H9 (cell line): ENCODE measurements around the gene PLLP. TPM values are rescaled to one million over a fixed set of nuclear protein-coding genes. Genes with fewer than 3 reads are reported as not detected.

Experiments
- DNase-seq: peaks from one replicate; pipeline ENCODE4 v3.0.0-alpha.2; 2017
- H2AFZ ChIP-seq: one replicate; pipeline ENCODE4 v1.6.1; 2013; ENCODE audit warnings: mild to moderate bottlenecking, low read length, control low read depth, moderate library complexity
- H2AK5ac ChIP-seq: 2 replicates; pipeline ENCODE4 v1.6.1; 2013; ENCODE audit warnings: low read length, control low read depth, mixed read lengths; ENCODE audit not compliant: insufficient read length
- H2BK120ac ChIP-seq: one replicate; pipeline ENCODE4 v1.6.1; 2013; ENCODE audit warnings: low read depth, mild to moderate bottlenecking, low read length, control low read depth, inconsistent platforms; ENCODE audit not compliant: poor library complexity, severe bottlenecking
- H2BK12ac ChIP-seq: 2 replicates; pipeline ENCODE4 v1.6.1; 2013; ENCODE audit warnings: low read length, control low read depth, mixed read lengths, low read depth; ENCODE audit not compliant: insufficient read length
- H2BK15ac ChIP-seq: 2 replicates; pipeline ENCODE4 v1.6.1; 2013; ENCODE audit warnings: low read depth, low read length, control low read depth
- H2BK20ac ChIP-seq: one replicate; pipeline ENCODE4 v1.6.1; 2013; ENCODE audit warnings: low read depth, mild to moderate bottlenecking, low read length, control low read depth, inconsistent platforms; ENCODE audit not compliant: poor library complexity, severe bottlenecking
- H2BK5ac ChIP-seq: 2 replicates; pipeline ENCODE4 v1.6.1; 2013; ENCODE audit warnings: low read length, control low read depth, mixed read lengths; ENCODE audit not compliant: insufficient read length
- H3K14ac ChIP-seq: 2 replicates; pipeline ENCODE4 v1.6.1; 2013; ENCODE audit warnings: low read length, control low read depth; ENCODE audit not compliant: insufficient read depth
- H3K18ac ChIP-seq: 2 replicates; pipeline ENCODE4 v1.6.1; 2013; ENCODE audit warnings: low read depth, mild to moderate bottlenecking, mixed read lengths, low read length, control low read depth; ENCODE audit not compliant: insufficient read length
- H3K23ac ChIP-seq: 2 replicates; pipeline ENCODE4 v1.6.1; 2013; ENCODE audit warnings: low read length, control low read depth, mixed read lengths, low read depth; ENCODE audit not compliant: insufficient read length
- H3K23me2 ChIP-seq: 2 replicates; pipeline ENCODE4 v1.6.1; 2013; ENCODE audit warnings: low read depth, mild to moderate bottlenecking, mixed read lengths, low read length, control low read depth; ENCODE audit not compliant: insufficient read length, poor library complexity, severe bottlenecking
- H3K27ac ChIP-seq: 2 replicates; pipeline ENCODE4 v1.5.1; 2013; ENCODE audit warnings: low read length, control low read depth, mixed read lengths, low read depth; ENCODE audit not compliant: insufficient read length
- H3K27me3 ChIP-seq: 2 replicates; pipeline ENCODE4 v1.6.1; 2013; ENCODE audit warnings: low read length, control low read depth, inconsistent platforms; ENCODE audit not compliant: insufficient read depth
- H3K4ac ChIP-seq: 2 replicates; pipeline ENCODE4 v1.6.1; 2013; ENCODE audit warnings: low read depth, mild to moderate bottlenecking, control low read depth, inconsistent platforms, low read length, moderate library complexity
- H3K4me1 ChIP-seq: 2 replicates; pipeline ENCODE4 v1.6.1; 2013; ENCODE audit warnings: low read length, control low read depth, inconsistent platforms; ENCODE audit not compliant: insufficient read depth
- H3K4me2 ChIP-seq: 2 replicates; pipeline ENCODE4 v1.6.1; 2013; ENCODE audit warnings: low read length, control low read depth, mixed read lengths; ENCODE audit not compliant: insufficient read length, insufficient read depth
- H3K56ac ChIP-seq: 2 replicates; pipeline ENCODE4 v1.6.1; 2013; ENCODE audit warnings: low read depth, mild to moderate bottlenecking, mixed read lengths, low read length, control low read depth; ENCODE audit not compliant: insufficient read length
- H3K79me1 ChIP-seq: 2 replicates; pipeline ENCODE4 v1.6.1; 2013; ENCODE audit warnings: low read depth, mild to moderate bottlenecking, moderate library complexity, low read length, control low read depth, inconsistent platforms; ENCODE audit not compliant: insufficient read depth, poor library complexity, severe bottlenecking
- H3K79me2 ChIP-seq: 2 replicates; pipeline ENCODE4 v1.6.1; 2013; ENCODE audit warnings: low read length, control low read depth, inconsistent platforms; ENCODE audit not compliant: insufficient read depth
- H3K9ac ChIP-seq: 2 replicates; pipeline ENCODE4 v1.6.1; 2013; ENCODE audit warnings: low read length, control low read depth, mixed read lengths; ENCODE audit not compliant: insufficient read length; ENCODE audit errors: extremely low read depth
- H3K9me3 ChIP-seq: one replicate; pipeline ENCODE4 v1.6.1; 2013; ENCODE audit warnings: low read depth, low read length, inconsistent platforms; ENCODE audit not compliant: control insufficient read depth
- H3T11ph ChIP-seq: one replicate; pipeline ENCODE4 v1.6.1; 2013; ENCODE audit warnings: mild to moderate bottlenecking, low read length, control low read depth, inconsistent platforms
- H4K20me1 ChIP-seq: one replicate; pipeline ENCODE4 v1.6.1; 2013; ENCODE audit not compliant: control insufficient read depth, insufficient read length, insufficient read depth
- H4K5ac ChIP-seq: 2 replicates; pipeline ENCODE4 v1.6.1; 2013; ENCODE audit warnings: low read depth, mild to moderate bottlenecking, mixed read lengths, low read length, control low read depth; ENCODE audit not compliant: insufficient read length
- H4K8ac ChIP-seq: replicated peaks from 2 replicates; pipeline ENCODE4 v1.6.1; 2013; ENCODE audit warnings: low read length, control low read depth, mixed read lengths, low read depth; ENCODE audit not compliant: insufficient read length
- H4K91ac ChIP-seq: 2 replicates; pipeline ENCODE4 v1.6.1; 2013; ENCODE audit warnings: low read depth, mild to moderate bottlenecking, moderate library complexity, mixed read lengths, low read length, control low read depth; ENCODE audit not compliant: insufficient read length
- H3K27ac Mint-ChIP-seq, 3 experiments: 2 replicates in 2 of 3; 3 replicates in 1 of 3; pipeline ENCODE4 v1.8.0; 2020 to 2021; ENCODE audit warnings: mixed read lengths in 3 of 3, mild to moderate bottlenecking in 1 of 3, moderate library complexity in 1 of 3
- H3K27me3 Mint-ChIP-seq: 2 replicates; pipeline ENCODE4 v1.8.0; 2021; ENCODE audit warnings: low read depth, mild to moderate bottlenecking, moderate library complexity, mixed read lengths
- H3K36me3 Mint-ChIP-seq, 3 experiments: 2 replicates in 2 of 3; 3 replicates in 1 of 3; pipeline ENCODE4 v1.8.0; 2020 to 2021; ENCODE audit warnings: low read depth in 3 of 3, mixed read lengths in 3 of 3; ENCODE audit not compliant: insufficient read depth in 1 of 3
- H3K4me1 Mint-ChIP-seq, 2 experiments: 2 replicates each; pipeline ENCODE4 v1.8.0; 2020; ENCODE audit warnings: mixed read lengths in 2 of 2
- H3K4me3 Mint-ChIP-seq, 2 experiments: 2 replicates in 1 of 2; 3 replicates in 1 of 2; pipeline ENCODE4 v1.8.0; 2020 to 2021; ENCODE audit warnings: mild to moderate bottlenecking in 2 of 2, mixed read lengths in 2 of 2, moderate library complexity in 1 of 2
- H3K9me3 Mint-ChIP-seq, 2 experiments: 2 replicates in 1 of 2; 3 replicates in 1 of 2; pipeline ENCODE4 v1.8.0; 2020; ENCODE audit warnings: mild to moderate bottlenecking in 2 of 2, mixed read lengths in 2 of 2, moderate library complexity in 1 of 2
- WGBS: extraction: QIAGEN DNeasy Blood & Tissue Kit; methylation state at CpG from one replicate; pipeline ENCODE4 v1.1.7; 2013; ENCODE audit warnings: missing lambda C conversion rate, low lambda C conversion rate, mixed read lengths; ENCODE audit not compliant: insufficient read length; ENCODE audit errors: extremely low coverage; 5-methylcytosine and 5-hydroxymethylcytosine counted together
- total RNA-seq: library from RNA; stranded (reverse); gene quantifications from 2 replicates; pipeline ENCODE4 v1.2.1, GENCODE V29; 2021
- TF ChIP-seq, protein P1 (sequence below): fragments of 200-600 bp; sonication (generic); conservative IDR thresholded peaks from 3 replicates; pipeline ENCODE4 v1.8.0; 2021; ENCODE audit warnings: antibody characterized with exemption, mild to moderate bottlenecking

The PLLP gene
- total RNA-seq, 1 experiment from 2014 or later: 1.8 TPM

DNA sequence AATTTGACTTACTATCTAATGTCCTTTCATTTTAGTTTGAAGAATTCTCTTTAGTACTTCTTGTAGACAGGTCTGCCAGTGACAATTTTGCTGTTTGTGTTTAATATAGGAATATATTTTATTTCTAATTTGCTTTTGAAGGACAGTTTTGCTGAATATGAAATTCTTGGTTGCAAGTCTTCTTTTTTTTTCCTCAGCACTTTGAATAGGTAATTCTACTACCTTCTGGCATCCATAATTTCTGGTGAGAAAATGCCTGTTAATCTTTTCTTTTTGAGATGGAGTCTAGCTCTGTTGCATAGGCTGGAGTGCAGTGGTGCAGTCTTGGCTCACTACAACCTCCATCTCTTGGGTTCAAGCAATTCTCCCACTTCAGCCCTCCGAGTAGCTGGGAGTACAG, 48.9 kb upstream of the PLLP start:
- H3K4me2 ChIP-seq: no peak overlapping the region
- H2BK20ac ChIP-seq: no peak overlapping the region
- H2BK12ac ChIP-seq: no peak overlapping the region
- H3K9me3 ChIP-seq: no peaks in the 10 kb centered on the region
- H3K27ac ChIP-seq: no peak overlapping the region
- Mint-ChIP-seq H3K9me3 (peaks cover 2 to 3% of the 10 kb centered on the region in 2 experiments; a peak in 3 of 5 replicates), H3K27me3 (peaks cover 7% of the 10 kb centered on the region), H3K36me3 (no peaks in the 10 kb centered on the region), H3K27ac (no peak overlapping the region), H3K4me1 (no peaks in the 10 kb centered on the region), H3K4me3 (no peak overlapping the region)
- no peaks in the 10 kb centered on the region for H3K27me3 ChIP-seq
- no peaks in the 10 kb centered on the region for H4K20me1 ChIP-seq
- no CpG with 5 or more reads among the region's 1 CpG for WGBS
- H2BK5ac ChIP-seq: no peak overlapping the region
- no peak overlapping the region for H3K14ac ChIP-seq
- DNase-seq: no peak
- no peak overlapping the region for H3T11ph ChIP-seq
- no peak overlapping the region for H3K9ac ChIP-seq
- no peak overlapping the region for H4K5ac ChIP-seq
- no peak overlapping the region for H3K56ac ChIP-seq
- no peaks in the 10 kb centered on the region for H3K4me1 ChIP-seq
- H4K8ac ChIP-seq: no peak overlapping the region
- H2AK5ac ChIP-seq: no peak overlapping the region
- H3K23ac ChIP-seq: no peak overlapping the region
- no peak overlapping the region for H2AFZ ChIP-seq
- no peak overlapping the region for H3K18ac ChIP-seq
- no peaks in the 10 kb centered on the region for H3K23me2 ChIP-seq
- H4K91ac ChIP-seq: no peak overlapping the region
- TF ChIP-seq, protein P1, sequence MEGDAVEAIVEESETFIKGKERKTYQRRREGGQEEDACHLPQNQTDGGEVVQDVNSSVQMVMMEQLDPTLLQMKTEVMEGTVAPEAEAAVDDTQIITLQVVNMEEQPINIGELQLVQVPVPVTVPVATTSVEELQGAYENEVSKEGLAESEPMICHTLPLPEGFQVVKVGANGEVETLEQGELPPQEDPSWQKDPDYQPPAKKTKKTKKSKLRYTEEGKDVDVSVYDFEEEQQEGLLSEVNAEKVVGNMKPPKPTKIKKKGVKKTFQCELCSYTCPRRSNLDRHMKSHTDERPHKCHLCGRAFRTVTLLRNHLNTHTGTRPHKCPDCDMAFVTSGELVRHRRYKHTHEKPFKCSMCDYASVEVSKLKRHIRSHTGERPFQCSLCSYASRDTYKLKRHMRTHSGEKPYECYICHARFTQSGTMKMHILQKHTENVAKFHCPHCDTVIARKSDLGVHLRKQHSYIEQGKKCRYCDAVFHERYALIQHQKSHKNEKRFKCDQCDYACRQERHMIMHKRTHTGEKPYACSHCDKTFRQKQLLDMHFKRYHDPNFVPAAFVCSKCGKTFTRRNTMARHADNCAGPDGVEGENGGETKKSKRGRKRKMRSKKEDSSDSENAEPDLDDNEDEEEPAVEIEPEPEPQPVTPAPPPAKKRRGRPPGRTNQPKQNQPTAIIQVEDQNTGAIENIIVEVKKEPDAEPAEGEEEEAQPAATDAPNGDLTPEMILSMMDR: no peak
- H2BK120ac ChIP-seq: no peak overlapping the region
- H2BK15ac ChIP-seq: no peak overlapping the region
- H3K79me2 ChIP-seq: no peaks in the 10 kb centered on the region
- no peaks in the 10 kb centered on the region for H3K79me1 ChIP-seq
- no peak overlapping the region for H3K4ac ChIP-seq
